Smooth muscle cell of the brain vasculature (primary cell): ENCODE measurements around the gene PPP2R5D.
"Not testable (repeated sequence)": the region's sequence is repeated elsewhere in the genome, so short reads cannot be mapped to it uniquely, and the experiment has no call there.

Experiments used
- DNase-seq: peaks from one replicate; pipeline ENCODE4 v3.0.0-alpha.2; 2012; ENCODE audit warnings: low read depth, low spot score

PPP2R5D gene

GRCh38 chr6:42984001-42984923 is at the start of gene PPP2R5D:
TSS of gene PPP2R5D (plus strand) at chr6:42984570. CDS start at chr6:42984678, 108 bp downstream.
- DNase-seq, result peak; percentile 98

GRCh38 chr6:42935322-42935721 is 49.0 kb upstream of the PPP2R5D start:
- no peak for DNase-seq

DNA sequence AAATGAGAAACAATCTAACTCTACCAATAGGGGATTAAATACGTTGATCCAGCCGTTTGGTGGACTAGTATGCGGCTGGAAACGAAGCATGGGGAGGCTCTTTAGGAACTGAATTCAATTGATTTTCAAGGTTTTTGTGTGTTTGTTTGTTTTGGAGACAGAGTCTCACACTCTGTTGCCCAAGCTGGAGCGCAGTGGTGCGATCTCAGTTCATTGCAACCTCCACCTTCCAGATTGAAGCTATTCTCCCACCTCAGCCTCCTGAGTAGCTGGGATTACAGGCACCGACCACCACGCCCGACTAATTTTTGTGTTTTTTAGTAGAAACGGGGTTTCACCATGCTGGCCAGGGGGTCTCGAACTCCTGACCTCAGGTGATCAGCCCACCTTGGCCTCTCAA is 48.0 kb upstream of the PPP2R5D start:
- no peak for DNase-seq

DNA sequence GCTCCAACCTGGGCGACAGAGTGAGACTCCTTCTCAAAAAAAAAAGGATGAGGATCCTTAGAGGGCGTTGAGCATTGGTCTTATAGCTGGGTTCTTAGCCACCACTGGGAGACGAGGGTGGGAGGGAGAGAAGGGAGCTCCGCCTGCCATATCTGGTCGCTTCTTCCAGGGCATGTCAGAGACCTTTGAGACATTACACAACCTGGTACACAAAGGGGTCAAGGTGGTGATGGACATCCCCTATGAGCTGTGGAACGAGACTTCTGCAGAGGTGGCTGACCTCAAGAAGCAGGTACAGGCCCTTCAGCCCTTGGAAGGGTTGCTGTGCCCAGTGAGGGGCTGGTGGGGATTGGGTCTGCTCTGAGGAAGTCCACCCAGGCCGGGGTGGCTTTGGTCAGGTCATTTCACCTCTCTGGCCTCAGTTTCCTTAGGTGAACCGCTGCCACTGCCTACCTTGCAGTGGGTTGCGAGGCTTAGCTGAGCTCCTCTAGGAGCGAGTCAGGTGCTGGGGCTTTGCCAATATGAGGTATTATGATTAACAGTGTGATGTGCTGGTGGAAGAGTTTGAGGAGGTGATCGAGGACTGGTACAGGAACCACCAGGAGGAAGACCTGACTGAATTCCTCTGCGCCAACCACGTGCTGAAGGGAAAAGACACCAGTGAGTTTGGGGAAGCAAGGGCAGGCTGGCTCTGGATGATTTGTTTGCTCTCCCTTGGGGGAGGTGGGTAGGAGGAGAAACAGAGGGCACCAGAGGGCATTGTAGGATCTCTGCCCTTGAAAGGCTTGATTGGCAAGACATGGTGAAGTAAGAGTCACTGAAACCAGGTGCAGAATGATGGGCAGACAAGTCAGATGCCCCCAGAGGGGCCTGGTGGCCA is 46.6 kb upstream of the PPP2R5D start:
- no peak for DNase-seq

- DNase-seq, result no peak
Measured at GRCh38 chr6:42938428-42938796, 46.0 kb upstream of the PPP2R5D start.

DNA sequence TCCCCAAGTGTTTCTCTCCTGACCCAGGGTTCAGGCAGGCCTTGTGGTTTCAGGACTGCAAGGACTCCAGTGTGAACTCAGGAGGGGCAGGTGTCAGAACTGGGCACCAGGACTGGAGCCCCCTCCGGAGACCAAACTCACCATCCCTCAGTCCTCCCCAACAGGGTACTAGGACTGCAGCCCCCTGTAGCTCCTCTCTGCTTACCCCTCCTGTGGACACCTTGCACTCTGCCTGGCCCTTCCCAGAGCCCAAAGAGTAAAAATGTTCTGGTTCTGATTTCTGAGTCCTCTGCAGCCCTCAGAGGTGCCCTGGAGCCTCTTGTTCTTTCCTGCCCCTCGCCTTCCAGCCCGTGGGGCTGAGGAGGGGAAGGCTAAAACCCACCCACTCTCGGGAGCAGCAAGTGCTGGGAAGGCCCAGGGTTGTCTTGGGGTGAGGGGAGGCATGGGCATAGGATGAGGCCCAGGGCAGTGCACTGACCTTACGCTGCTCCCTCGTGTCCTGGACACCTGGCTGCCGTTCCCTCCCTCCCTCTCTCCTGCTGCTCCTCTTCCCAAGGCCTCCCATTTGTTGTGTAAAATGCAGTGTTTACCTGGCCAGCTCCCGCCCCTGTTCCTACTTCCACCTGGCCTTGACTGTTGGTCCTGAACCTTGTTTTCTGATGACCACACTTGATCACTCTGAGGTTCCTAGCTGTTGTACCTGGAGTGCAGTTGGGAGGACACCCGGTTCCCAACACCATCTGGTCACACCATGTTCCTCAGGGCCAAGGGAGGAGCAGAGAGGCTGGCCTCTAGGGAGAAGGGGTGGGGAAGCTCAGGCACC is 45.2 kb upstream of the PPP2R5D start:
- no peak for DNase-seq

- no peak for DNase-seq
Measured at GRCh38 chr6:42939810-42940167, 44.6 kb upstream of the PPP2R5D start.

- no peak for DNase-seq
Measured at GRCh38 chr6:42940493-42941045, 43.8 kb upstream of the PPP2R5D start.

GRCh38 chr6:42941356-42941755 is 43.0 kb upstream of the PPP2R5D start:
- not testable (repeated sequence) for DNase-seq

GRCh38 chr6:42942444-42942843 is 41.9 kb upstream of the PPP2R5D start:
- DNase-seq, result no peak

DNA sequence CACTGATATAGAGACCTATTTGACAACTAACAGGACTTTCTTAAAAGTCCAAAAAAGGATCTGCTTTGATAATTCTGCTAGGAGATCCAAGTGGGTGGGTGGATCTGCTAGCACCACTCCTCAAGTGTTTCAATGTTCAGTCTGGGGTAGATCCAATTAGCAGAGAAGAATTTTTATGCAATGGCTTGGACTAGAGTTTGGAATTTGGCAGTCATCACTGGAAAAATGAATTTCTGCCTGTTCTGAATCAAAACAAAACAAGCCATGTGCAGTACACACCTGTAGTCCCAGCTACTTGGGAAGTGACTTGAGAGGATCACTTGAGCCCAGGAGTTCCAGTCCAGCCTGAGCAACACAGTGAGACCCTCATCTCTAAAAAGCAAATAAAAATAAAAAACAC is 36.4 kb upstream of the PPP2R5D start:
- no peak for DNase-seq

- DNase-seq, result no peak
Measured at GRCh38 chr6:42952389-42952788, 32.0 kb upstream of the PPP2R5D start.

GRCh38 chr6:42954405-42954804 is 30.0 kb upstream of the PPP2R5D start:
- DNase-seq, result not testable (repeated sequence)

- DNase-seq, result no peak
Measured at GRCh38 chr6:42958125-42958524, 26.2 kb upstream of the PPP2R5D start.

DNA sequence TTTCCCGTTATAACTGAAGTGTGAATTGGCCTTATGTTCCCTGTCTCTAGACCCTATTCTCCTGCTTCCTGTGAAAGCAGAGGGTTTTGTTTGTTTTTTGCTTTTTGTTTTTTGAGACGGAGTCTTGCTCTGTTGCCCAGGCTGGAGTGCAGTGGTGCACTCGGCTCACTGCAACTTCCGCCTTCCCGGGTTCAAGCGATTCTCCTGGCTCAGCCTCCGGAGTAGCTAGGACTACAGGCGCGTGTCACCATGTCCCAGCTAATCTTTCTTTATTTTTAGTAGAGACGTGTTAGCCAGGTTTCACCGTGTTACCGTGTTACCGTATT is 24.5 kb upstream of the PPP2R5D start:
- DNase-seq, result no peak

- no peak for DNase-seq
Measured at GRCh38 chr6:42960243-42961019, 23.9 kb upstream of the PPP2R5D start, which contains the start of gene GNMT. TSS of gene GNMT (plus strand) at chr6:42960754. CDS start at chr6:42960768, 14 bp downstream.

GRCh38 chr6:42961020-42961470 is 23.3 kb upstream of the PPP2R5D start:
- no peak for DNase-seq

DNA sequence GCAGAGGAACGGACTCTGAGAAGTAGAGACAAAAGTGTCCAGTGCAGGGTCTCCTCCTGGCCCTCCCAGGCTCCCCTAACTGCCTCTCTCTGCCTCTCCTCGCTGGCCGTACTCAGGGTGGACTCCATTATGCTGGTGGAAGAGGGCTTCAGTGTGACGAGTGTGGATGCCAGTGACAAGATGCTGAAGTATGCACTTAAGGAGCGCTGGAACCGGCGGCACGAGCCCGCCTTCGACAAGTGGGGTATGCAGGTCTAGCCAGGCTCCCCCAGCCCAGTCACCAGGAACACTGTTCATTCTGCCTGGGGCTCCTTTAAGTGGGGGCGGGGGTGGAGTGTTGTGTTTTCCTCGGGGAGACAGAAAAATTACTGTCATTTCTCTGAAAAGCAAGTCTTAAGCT is 22.3 kb upstream of the PPP2R5D start:
- no peak for DNase-seq

- DNase-seq, result no peak
Measured at GRCh38 chr6:42962502-42963178, 21.7 kb upstream of the PPP2R5D start.
